ENCODE data around the gene OR51V1. TPM values are rescaled to one million over a fixed set of nuclear protein-coding genes. Genes with fewer than 3 reads are reported as not detected.

OR51V1 gene
- total and polyA plus RNA-seq, 2 of the 13 experiments (the other 11 are each of a cell fraction or from before 2014, with no cell fraction given) = not detected

GRCh38 chr11:5227681-5228080 lies 27.2 kb upstream of the OR51V1 start (continued):
- no peak for TF ChIP-seq PAX8 (CRISPR knock-in tag; IDR thresholded peaks at IDR 0.05; ENCODE audit: borderline replicate concordance)
- no peak for TF ChIP-seq PHF8 (CRISPR knock-in tag; IDR thresholded peaks at IDR 0.05)
- TF ChIP-seq HNF1B (CRISPR knock-in tag; IDR thresholded peaks at IDR 0.05) = no peak
- no peak for TF ChIP-seq ZBTB21 (CRISPR knock-in tag; IDR thresholded peaks at IDR 0.05)

GRCh38 chr11:5226732-5227310 lies 26.3 kb upstream of the OR51V1 start, which contains the start of gene HBB:
HBB (minus strand) TSS chr11:5227071; CDS start chr11:5227021, 50 bp downstream.
- Histone ChIP-seq H3K4me2 (ENCODE audit: low read depth, low read length) (no peak within 1 kb of the TSS), H2AFZ (ENCODE audit: low read length) (no peak within 1 kb of the TSS), H3K36me3 (replicated peaks in 1 of 2; ENCODE audit: control insufficient read depth in 1 of 2, insufficient read depth in 2 of 2, low read length in 2 of 2) (no peaks in the 10 kb centered on the region), H3K79me2 (ENCODE audit: insufficient read depth, low read length) (no peaks in the 10 kb centered on the region), H3K27ac (ENCODE audit: extremely low read length, insufficient read depth, low read length) (no peak within 1 kb of the TSS), H3K27me3 (ENCODE audit: control insufficient read depth in 1 of 2, insufficient read depth in 2 of 2, low read length in 2 of 2) (peaks cover 0 to 3% of the 10 kb centered on the region in 2 experiments; a peak in 1 of 5 replicates), H3K9ac (ENCODE audit: insufficient read depth, low read depth, low read length) (no peak within 1 kb of the TSS), H3K9me3 (ENCODE audit: low read length) (no peaks in the 10 kb centered on the region), H3K4me3 (replicated peaks in 1 of 3; ENCODE audit: insufficient read depth in 1 of 3, low read depth in 2 of 3, low read length in 3 of 3) (no peak within 1 kb of the TSS), H4K20me1 (ENCODE audit: insufficient read depth, low read length) (no peaks in the 10 kb centered on the region), H3K4me1 (ENCODE audit: insufficient read depth, low read length) (no peaks in the 10 kb centered on the region)
- no CpG with 5 or more reads among the region's 3 CpGs for WGBS (ENCODE audit: low lambda C conversion rate)
- FAIRE-seq = no peak
- no peak for ATAC-seq
- intact Hi-C loops (cut with micrococcal nuclease; ENCODE audit: unreplicated experiment) = no loop called here
- no TSS peak for BruUV-seq (replicated peaks)
- POLR2A ChIA-PET = no interaction called here
- DNase-seq (ENCODE audit: low spot score) = no peak
- CTCF ChIA-PET (ENCODE audit: low intra/inter-chr PET ratio, low total read pairs) = no interaction called here
- in situ Hi-C loops (cut with HindIII; ENCODE audit: extremely low pct_ligation_motif_present, low pct_unique_long_range_greater_than_20kb) = no loop called here
- TF ChIP-seq GTF3A (CRISPR knock-in tag; conservative IDR thresholded peaks at IDR 0.05) (no peak), POLR2AphosphoS5 (IDR thresholded peaks at IDR 0.05; ENCODE audit: low read depth, low read length) (no peak), ZNF20 (CRISPR knock-in tag; IDR thresholded peaks at IDR 0.05) (no peak), ZNF354B (CRISPR knock-in tag; IDR thresholded peaks at IDR 0.05) (no peak), ZNF12 (CRISPR knock-in tag; IDR thresholded peaks at IDR 0.05) (no peak), AGO1 (IDR thresholded peaks at IDR 0.05; ENCODE audit: low read depth, low read length, poor library complexity, severe bottlenecking) (no peak)

Measured in HepG2 (cell line).